ENCODE results near the gene ZNF500.

ZNF500 gene

DNA sequence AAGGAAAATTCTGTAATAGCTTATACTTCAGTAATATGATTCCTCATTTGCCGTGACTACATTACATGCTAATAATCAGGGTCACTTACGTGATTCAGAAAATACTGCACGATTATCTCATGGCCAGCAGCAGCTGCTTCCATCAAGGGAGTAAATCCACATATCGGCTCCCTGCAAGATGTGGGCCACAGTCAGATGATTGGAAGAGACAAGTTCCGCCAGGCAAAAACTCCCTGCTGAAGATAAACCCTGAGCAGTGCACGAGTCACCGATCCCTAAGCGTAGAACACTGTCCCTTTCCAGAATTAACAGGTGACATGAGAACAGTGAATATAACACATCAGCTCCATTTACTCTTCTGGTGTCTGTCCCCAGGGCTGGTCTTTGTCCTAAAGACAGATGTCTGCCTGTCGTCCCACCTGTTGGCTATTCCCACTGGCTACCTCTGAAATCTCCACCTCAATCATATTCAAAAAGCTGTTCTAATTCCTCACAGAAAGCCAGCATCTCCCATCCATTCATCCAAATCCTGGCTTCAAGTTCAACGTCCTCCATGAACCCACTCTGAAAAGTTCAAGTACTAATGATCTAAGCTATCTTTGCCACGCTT, 42.2 kb downstream of the ZNF500 start:
- TF ChIP-seq, protein P1, sequence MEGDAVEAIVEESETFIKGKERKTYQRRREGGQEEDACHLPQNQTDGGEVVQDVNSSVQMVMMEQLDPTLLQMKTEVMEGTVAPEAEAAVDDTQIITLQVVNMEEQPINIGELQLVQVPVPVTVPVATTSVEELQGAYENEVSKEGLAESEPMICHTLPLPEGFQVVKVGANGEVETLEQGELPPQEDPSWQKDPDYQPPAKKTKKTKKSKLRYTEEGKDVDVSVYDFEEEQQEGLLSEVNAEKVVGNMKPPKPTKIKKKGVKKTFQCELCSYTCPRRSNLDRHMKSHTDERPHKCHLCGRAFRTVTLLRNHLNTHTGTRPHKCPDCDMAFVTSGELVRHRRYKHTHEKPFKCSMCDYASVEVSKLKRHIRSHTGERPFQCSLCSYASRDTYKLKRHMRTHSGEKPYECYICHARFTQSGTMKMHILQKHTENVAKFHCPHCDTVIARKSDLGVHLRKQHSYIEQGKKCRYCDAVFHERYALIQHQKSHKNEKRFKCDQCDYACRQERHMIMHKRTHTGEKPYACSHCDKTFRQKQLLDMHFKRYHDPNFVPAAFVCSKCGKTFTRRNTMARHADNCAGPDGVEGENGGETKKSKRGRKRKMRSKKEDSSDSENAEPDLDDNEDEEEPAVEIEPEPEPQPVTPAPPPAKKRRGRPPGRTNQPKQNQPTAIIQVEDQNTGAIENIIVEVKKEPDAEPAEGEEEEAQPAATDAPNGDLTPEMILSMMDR (conservative IDR thresholded peaks at IDR 0.05), result no peak

DNA sequence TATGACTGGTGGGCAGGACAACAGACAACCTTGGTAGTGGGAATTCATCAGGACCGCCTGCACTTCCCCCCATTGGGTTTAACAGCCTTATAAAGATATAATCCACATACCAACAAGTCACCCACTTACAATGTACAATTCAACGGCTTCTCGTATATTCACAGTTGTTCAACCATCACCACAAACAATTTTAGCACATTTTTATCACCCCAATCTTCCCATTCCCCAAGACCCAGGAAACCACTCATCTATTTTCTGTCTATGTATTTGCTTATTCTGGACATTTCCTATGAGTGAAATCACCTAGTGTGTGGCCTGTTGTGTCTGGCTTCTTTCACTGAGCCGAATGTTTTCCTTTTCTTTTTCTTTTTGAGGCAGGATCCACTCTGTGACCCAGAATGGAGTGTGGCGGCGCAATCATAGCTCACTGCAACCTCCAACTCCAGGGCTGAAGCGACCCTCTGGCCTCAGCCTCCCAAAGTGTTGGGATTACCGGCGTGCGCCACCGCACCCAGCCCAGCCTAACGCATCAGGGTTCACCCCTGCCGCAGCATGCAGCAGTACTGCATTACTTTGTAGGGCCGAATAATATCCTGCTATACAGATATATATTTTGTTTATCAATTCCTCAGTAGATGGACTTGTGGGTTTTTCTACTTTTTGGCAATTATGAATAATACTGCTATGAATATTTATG, 43.7 kb downstream of the ZNF500 start:
- no peak overlapping the region for H3K27ac ChIP-seq
- TF ChIP-seq, protein P1 (conservative IDR thresholded peaks at IDR 0.05), result no peak

More for the DNA sequence above, 42.2 kb downstream of the ZNF500 start:
- H3K27ac ChIP-seq, result no peak overlapping the region

DNA sequence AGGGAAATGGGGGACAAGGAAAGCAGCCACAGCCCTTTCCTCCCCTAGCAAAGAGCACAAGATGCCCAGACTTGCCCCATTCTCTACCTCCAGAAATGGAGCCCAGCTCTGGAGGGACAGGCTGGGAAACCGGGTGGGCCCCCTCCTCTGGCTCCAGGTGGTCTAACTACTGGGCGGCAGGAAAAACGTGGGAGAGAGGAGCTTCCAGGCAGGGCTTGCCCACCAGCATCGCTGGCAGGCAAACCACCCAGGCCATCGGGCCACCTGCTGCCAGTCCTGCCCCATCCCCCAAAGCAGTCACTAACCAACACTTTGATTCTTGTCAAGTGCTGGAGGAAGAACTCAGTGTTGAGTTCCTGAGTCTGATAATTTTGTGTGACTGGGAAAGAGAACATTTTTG, 48.5 kb downstream of the ZNF500 start:
- TF ChIP-seq, protein P1 (conservative IDR thresholded peaks at IDR 0.05), result no peak
- H3K27ac ChIP-seq, result no peak overlapping the region

DNA sequence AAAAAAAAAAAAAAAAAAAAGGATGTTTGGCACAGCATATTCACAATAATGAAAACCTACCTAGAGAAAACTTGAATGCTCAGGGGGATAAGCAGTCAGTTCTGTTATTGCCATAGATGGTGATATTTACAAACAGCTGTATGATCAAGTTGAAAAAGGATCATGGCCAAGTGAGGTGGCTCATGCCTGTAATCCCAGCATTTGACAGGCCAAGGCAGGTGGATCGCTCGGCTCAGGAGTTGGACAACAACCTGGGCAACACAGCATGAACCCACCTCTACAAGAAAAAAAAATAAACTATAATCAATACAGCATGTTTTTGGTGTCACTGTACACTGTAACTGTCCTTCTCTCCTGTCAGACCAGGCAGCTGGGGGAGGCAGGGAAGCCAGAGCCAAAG, 52.0 kb downstream of the ZNF500 start:
- H3K27ac ChIP-seq, result no peak overlapping the region
- TF ChIP-seq, protein P1 (conservative IDR thresholded peaks at IDR 0.05), result no peak

DNA sequence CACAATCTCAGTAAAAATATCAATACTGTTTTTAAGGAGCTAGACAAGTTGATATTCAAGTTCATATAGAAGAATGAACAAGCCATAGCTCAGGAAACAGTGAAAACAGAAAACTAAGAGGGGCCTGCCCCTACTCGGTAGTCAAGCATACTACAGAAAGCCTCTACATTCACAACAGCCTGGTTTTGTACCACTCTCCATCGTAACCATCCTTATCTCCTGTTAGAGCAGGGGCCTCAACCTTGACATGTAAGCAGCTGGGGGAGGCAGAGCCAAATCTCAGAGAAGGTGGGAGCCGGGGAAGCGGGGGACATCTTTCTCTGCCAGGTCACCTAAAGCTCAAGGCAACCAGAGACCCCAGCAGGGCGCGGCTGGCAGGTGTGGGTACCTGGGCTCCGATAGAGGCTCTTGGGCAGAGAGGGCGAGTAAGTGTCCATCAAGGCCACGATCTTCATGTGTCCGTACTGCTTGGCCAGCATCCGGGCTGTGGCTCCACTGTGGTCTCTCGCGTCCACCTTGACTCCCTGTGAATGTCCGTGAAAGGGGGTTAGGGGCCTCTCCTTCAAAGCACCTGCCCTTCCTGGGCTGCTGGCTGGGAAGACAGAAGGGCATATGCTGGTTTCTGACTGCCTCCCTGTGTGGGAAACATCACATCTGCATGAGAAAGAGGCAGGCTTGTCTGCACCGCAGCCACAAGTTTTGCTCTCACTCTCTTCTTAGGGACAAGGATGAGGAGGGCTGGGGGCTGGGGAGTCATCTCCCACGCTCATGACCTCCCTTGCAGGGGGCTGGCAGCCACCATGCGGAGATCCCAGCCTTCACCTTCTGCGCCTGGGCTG, 53.1 kb downstream of the ZNF500 start:
- H3K27ac ChIP-seq, result no peak overlapping the region
- TF ChIP-seq, protein P1 (conservative IDR thresholded peaks at IDR 0.05), result no peak

DNA sequence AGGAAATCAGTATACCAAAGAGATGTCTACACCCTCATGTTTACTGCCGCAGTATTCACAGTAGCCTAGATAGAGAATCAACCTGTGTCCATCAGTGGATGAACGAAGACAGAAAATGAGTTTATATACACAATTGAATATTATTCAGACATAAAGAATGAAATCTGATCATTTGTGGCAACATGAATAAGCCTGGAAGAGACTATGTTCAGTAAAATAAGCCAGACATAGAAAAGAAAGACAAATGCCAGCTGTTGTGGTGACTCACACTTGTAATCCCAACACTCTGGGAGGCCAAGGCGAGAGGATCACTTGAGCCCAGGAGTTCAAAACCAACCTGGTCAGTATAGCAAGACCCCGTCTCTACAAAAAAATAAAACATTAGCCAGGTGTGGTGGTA, 57.5 kb downstream of the ZNF500 start:
- TF ChIP-seq, protein P1 (conservative IDR thresholded peaks at IDR 0.05), result no peak
- no peak overlapping the region for H3K27ac ChIP-seq

DNA sequence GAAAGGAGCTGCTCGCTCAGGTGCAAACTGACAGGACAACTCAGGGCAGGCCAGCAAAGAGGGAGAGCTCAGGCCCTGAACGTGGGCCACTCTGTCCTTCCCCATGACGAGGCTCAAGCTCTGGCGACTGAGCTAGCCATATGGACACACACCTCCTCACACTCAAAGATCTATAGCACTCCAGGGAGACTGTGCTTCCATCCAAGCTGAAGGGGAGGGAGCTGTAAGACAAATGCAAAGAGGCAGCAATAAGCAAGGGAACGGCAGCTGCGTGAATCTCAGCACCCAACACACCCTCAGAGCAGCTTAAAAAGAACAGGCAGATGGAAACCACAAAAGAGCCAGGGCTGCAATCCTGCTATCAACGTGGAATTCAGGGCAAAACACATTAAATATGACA, 60.1 kb downstream of the ZNF500 start:
- no peak overlapping the region for H3K27ac ChIP-seq
- TF ChIP-seq, protein P1 (conservative IDR thresholded peaks at IDR 0.05), result no peak
